ENCODE measurements around the gene DYNAP. TPM values are rescaled to one million over a fixed set of nuclear protein-coding genes. Genes with fewer than 3 reads are reported as not detected.

The DYNAP gene, protein sequence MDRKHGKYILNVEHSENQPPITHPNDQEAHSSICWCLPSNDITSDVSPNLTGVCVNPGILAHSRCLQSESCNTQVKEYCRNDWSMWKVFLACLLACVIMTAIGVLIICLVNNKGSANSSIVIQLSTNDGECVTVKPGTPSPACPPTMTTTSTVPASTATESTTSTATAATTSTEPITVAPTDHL
- total RNA-seq = not detected

DNA sequence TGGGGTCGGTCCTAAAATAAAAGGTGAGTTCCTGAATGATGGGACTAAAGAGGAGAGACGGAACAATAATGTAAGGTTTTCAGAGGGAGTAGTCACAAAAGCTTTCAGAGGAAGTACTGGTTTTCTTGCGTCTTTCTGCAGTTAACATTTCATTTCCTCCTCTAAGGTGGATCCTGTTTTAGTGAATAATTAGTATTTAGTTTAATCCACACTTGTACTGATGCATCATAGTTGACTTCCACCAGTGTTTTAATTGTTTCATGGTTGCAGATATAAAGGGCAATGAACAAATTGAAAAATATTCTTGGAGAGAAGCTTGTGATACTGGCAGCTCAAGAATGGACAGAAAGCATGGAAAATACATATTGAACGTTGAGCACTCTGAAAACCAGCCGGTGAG lies at the start of gene DYNAP:
TSS of gene DYNAP (plus strand) at position 301 of the 400 bp plus-strand sequence. CDS start at position 339, 38 bp downstream.
- ChIA-PET CTCF (no interaction called here), POLR2A (no interaction called here)

DNA sequence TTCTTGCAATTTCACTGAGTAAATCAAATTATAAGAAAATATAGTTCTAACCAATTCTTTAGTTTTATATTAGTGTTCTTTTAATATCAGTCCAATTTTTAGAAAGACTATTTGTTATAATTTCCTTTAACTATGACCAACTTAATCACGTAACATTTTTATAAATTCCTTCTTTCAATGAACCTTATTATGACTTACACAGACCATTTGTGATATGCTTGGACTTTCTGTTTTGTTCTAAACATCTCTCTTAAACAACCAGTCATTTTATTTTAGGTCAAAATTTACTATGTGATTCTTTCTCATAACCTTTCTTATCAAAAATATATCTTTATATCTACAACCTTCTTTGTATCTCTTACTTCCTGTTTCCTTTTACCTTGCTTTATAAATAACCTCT lies 39.5 kb upstream of the DYNAP start:
- CTCF ChIA-PET = interaction anchor here (0.7 kb wide), 1 partner anchor 206 kb away, joined by 3 read pairs; no protein-coding TSS in a partner anchor
- POLR2A ChIA-PET = no interaction called here

- ChIA-PET CTCF (no interaction called here), POLR2A (no interaction called here)
Observed at GRCh38 chr18:54555286-54555685, 35.8 kb upstream of the DYNAP start.

DNA sequence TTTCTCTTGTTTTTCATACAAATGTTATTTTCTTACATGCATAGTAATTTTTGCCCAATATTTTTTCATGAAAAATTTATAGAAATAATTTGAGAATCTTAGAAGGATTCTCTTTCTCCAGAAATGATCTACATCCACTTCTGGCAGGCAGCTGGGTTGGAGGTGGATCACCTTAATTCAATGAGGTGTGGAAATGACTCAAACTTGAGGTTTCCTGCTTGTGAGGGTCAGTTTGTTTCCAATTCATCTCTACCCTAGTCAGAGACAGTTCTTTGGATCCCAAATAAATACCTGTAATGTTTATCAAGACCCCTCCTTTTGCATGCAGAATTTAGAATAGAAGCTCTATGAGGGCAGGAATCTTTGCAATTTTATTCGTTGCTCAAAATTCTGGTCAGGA lies 35.0 kb upstream of the DYNAP start:
- ChIA-PET CTCF (no interaction called here), POLR2A (no interaction called here)

- ChIA-PET CTCF (interaction anchor here (0.7 kb wide), 1 partner anchor 9 kb away, joined by 3 read pairs; no protein-coding TSS in a partner anchor), POLR2A (no interaction called here)
Observed at GRCh38 chr18:54557958-54558357, 33.1 kb upstream of the DYNAP start.

DNA sequence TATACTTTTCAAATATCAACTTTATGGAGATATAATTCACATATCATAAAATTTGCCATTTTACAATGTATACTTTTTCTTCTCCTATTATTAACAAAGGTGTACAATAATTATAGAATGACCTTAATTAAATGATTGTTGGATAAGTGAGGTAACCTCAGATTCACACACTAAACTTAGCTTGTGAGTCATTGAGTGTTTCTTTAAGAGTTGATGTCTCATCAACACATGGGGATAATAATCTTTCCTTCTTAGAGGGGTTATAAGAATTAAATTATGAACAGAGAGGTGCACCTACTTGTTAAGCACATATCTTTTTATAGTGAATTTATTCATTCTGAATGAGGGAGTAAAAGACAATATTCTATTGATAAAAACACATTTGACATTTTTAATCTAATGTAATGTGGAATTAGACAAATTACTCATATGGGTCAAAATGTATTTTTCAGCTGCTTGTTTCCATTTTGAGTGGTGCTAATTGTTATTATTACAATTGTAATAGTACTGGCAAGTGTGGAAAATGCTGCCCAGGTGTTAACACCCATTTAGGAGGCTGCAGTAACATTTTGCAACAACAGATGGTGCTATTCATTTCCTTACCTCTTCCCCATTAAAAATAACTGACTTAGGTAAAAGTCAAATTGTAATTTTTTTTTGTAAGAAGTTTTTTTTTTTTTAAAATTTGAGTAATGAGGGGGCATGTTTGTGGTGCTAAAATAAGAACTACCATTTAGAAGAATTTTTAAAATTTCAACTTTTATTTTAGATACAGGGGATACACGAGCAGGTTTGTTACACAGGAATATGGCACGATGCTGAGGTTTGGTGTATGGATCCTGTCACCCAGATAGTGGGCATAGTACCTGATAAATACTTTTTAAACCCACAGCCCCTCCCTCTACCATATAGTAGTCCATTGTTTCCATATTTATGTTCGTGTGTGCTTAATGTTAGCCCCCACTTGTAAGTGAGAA lies 32.1 kb upstream of the DYNAP start:
- POLR2A ChIA-PET = no interaction called here

GRCh38 chr18:54561706-54562267 lies 29.3 kb upstream of the DYNAP start:
- CTCF ChIA-PET = no interaction called here

More for the DNA sequence above, 32.1 kb upstream of the DYNAP start:
- CTCF ChIA-PET = no interaction called here

DNA sequence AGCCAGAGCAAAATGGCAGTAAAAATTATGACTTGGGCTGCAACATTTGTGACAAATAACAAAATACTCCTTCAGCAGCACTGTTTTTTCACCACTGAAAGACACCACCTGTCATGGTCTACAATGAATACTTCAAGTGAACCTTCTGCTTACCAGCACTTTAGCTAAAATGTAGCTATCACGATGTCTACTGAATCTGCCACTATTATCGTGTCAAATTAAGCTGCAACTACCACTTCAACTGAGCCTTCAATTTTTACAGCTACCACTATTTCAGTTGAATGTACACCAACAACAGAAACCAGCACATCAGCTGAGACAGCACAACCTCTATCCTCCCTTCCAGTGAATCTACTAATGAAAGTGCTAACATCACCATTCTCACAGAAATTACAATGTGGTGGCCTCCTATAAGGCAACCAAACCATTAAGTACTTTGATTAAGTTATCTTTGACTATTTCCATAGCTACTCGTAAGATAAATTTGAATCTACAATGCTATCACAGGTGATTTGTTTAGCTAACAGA lies 10.8 kb upstream of the DYNAP start:
- ChIA-PET POLR2A (no interaction called here), CTCF (no interaction called here)

More at GRCh38 chr18:54561706-54562267, 29.3 kb upstream of the DYNAP start:
- POLR2A ChIA-PET = no interaction called here

GRCh38 chr18:54584065-54584464 lies 7.0 kb upstream of the DYNAP start:
- CTCF ChIA-PET = no interaction called here

DNA sequence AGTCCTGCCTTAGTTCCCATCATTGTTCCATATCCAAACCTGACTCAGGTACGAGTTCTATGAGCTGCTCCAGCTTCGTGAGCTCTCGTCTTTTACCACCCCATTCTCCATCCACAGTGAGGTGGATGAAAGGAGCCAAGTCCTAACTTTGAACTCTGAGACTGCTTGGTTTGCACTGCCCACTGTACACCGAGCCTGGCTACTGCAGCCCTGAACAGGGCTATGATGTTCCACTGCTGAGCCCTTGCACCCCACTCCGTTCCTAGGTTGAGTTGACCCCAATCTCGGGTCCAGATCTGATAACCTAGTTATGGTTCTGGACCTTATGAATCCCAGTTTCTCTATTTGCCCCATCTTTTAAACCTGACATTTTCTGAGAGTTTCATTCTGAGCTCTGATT lies 5.3 kb upstream of the DYNAP start:
- POLR2A ChIA-PET = no interaction called here
- CTCF ChIA-PET = no interaction called here

More at GRCh38 chr18:54584065-54584464, 7.0 kb upstream of the DYNAP start:
- POLR2A ChIA-PET = no interaction called here

- POLR2A ChIA-PET = no interaction called here
- CTCF ChIA-PET = no interaction called here
Observed at GRCh38 chr18:54604211-54604610, 13.2 kb downstream of the DYNAP start.

DNA sequence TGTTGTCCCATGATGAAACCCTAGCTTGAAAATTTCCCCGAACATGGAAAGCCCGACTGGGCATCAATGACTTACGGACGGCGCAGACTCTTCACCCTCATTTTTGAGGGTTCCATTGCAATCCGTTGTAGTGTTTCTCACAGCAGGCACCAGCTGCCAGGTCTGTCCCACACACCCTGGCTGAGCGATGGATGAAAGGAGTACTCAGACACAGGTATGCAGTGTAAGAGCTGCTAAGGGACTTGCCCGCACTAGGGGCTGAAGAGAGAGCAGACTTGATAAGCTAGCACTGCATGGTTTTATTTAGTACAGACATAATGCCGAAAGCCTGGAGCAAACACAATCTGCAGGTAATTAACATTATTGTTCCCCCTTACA lies 15.8 kb downstream of the DYNAP start:
- ChIA-PET CTCF (no interaction called here), POLR2A (no interaction called here)

DNA sequence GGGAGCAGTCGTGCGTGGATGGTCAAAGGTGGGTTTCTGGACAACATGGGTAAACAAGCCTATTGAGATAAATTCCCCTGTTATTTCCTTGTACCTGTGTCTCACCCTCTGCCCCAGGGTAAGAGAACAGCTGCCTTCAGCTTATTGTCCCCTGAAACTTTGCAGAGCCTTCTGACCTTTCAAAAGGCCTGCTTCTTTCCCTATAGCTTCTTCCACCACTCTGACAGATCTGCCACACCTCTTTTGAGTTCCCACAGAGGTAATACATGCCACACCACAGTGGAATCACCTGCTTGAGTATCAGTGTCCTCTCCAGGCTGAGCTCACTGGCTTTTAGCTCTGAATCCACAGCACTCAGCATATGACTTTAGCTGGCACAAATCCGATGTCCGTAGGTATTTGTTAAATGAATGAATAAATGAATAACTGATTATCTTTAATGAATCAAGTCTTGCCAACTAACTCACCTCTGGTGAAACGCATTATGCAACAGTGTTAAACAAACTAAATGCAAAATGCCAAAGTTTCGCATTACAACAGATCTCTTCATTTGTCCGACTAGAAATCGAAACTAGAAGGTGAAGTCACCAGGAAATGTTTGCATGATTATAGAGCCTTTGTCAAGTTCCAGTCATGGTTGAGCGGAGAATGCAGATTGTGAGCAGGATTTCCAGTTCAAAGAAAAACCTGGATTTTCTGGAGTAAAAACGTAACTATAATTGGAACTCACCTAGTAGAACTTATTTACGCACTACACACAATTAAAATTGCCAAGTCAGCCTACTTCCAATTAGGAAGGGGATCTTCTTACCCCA lies 16.4 kb downstream of the DYNAP start:
- ChIA-PET POLR2A (no interaction called here), CTCF (no interaction called here)

DNA sequence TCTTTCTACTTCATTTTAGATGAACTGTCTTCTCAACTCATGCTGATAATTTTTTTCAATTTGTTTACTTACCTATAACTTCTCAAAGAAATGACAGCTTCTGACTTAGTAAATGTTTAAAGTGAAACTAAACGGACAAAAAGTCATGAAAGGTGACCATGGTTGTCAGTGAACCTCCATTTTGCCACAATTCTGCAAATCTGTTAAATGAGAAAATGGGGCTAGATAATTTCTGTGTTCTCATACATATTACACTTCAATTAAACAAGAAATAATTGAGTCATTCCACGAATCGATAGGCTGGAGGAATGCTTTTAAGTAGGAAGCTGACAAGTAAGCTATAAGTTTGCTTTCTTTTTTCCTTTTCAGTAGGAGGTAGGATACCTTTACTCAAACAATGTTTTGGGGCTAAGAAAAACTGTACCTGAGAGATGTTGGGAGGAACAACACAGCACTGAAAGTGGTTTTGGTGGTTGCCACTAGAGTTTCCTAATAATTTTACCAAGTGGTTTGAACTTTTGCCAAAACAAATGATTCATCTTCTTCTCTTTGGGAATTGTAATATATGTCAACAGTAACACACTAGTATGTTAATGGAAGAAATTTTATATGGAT lies 17.1 kb downstream of the DYNAP start:
- POLR2A ChIA-PET = no interaction called here
- CTCF ChIA-PET = no interaction called here

DNA sequence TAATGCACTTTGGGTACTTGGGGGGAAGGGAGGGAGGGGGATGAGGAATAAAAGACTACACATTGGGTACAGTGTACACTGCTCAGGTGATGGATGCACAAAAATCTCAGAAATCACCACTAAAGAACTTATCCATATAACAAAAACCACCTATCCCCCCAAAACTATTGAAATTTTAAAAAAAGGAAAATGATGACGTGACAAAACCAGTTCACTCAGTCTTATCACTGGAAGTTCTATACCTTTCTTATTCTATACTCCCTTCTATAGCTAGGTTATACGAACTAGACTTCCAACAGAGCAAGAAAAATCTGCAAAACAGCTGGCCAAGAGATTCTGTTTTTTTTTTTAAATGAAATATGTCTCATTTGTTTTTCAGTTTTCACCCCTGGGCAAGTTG lies 20.8 kb downstream of the DYNAP start:
- CTCF ChIA-PET = no interaction called here
- POLR2A ChIA-PET = no interaction called here

DNA sequence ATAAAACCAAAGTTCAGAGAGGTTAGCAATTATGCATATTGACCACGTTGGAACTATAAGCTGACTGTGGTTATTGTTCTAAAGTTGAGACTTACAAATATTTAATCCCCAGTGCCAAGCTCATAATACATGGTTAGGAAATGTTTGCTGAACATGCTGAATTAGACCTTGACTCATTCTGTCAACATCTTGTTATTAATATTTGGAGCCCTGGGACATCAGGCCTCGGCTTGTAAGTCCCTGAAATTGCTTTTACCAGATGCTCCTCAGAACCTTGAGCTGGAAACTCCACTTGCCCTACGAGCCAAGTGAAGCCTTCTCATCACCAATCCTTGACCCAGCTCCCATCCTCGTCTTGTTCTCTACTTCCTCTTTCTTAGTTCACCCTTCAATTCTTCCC lies 21.2 kb downstream of the DYNAP start:
- POLR2A ChIA-PET = no interaction called here
- CTCF ChIA-PET = no interaction called here

GRCh38 chr18:54613174-54613573 lies 22.1 kb downstream of the DYNAP start:
- ChIA-PET CTCF (no interaction called here), POLR2A (no interaction called here)

- ChIA-PET CTCF (no interaction called here), POLR2A (interaction anchor here (0.5 kb wide), 1 partner anchor 144 kb away, joined by 3 read pairs; no protein-coding TSS in a partner anchor)
Observed at GRCh38 chr18:54616220-54616848, 25.3 kb downstream of the DYNAP start.

DNA sequence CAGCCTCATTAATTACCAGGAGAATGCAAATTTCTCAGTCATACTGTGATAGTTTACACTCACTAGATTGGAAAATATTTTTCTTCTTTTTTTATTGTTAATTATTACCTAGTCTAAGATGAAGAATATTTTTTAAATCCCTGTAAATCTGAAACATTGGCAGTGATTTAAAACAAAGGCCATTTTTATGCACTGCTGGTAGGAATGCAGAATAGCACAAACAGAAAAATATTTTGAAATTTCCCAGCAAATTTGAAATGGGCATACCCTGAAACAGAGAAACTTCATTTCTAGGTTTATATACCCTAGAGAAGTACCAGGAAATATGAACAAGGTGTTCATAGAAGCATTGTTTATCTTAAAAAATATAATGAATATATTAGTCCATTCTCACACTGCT lies 31.0 kb downstream of the DYNAP start:
- POLR2A ChIA-PET = no interaction called here
- CTCF ChIA-PET = no interaction called here

All from activated CD8-positive, alpha-beta memory T cell treated with anti-CD3 and anti-CD28 coated beads for 36 hours (primary cell).